NCI-H2227 treated with DMSO at 0.1 percent for 48 hours (cell line): ENCODE results near the gene RNF150.
"Not testable (repeated sequence)": the region's sequence is repeated elsewhere in the genome, so short reads cannot be mapped to it uniquely, and the experiment has no call there.

ENCODE experiments used
- DNase-seq: peaks from one replicate; lab custom pipeline; 2025; lab: John Stamatoyannopoulos, UW

RNF150 gene

GRCh38 chr4:141133146-141133998 lies at the start of gene RNF150:
TSS of gene RNF150 (minus strand) at chr4:141133469.
- peak; percentile 88 for DNase-seq

DNA sequence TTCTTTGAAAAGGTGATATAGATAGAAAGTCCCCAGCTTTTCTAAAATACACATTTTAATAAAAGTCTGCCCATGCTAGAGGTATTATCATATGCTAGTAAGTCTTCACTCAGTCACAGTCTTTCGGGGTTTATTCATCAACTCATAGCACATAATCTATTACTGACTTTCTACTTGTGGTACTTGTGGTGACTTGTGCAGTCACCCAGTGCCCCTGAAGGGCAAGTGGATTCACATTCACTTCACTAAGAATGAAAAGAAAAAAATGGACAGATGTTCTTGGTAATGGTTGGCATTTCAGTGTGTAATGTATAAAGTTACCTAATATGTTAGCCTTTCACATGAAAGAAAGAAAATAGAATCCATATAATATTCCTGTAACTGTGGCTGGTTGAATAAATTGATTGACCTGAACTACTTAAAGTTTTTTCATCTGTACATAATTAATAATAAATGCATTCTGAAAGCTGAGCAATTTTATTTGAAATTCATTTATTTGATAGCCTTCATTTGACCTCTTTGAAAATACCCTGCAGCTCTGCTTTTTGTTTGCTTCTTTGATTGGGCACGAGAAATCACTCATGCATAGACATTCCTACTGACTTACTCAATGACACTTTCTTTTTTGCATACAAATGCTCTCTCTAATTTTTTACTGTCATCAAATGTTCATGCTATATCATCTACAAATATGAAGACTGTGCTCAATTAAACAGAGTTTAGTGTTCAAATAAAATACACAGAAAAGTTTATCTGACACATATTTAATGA lies 47.9 kb upstream of the RNF150 start:
- no peak for DNase-seq

- no peak for DNase-seq
Measured at GRCh38 chr4:141179474-141180373, 46.5 kb upstream of the RNF150 start.

DNA sequence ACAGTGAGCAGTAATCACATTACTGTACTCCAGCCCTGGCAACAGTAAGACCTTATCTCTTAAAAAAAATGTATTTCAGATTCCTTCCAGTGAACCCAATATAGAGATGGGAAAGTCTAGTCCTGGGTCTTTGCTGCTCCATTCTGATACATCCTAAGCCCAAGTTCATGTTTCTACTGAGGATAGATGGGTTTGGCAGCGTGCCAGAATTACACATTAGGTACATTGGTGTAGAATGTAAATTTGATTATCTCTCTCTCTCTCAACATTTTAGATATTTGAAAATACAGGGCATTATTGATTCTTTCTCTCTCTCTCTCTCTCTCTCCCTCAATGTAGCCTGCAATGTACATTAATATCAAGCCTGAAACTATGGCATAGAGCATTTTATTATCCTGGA lies 43.9 kb upstream of the RNF150 start:
- DNase-seq, result no peak

DNA sequence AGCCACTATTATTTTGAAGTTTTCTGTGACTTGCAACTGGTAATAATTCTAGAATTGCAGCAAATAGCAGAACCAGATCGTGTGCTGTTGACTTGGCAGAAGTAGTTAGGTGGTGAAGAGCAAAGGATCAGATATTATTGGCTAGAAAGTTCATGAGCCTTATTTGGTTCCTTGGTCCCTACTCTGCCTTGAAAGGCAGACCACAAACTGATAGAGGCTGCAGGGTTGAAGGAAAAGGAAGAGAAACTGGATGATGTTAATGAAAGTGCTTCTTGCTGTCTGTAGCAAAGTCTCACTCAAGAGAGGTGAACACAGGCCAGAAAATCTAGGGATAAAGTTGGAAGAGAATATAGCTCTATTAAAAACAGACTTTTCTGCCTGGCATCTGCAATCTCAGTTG lies 41.2 kb upstream of the RNF150 start:
- DNase-seq, result no peak

GRCh38 chr4:141170671-141171070 lies 37.4 kb upstream of the RNF150 start:
- no peak for DNase-seq

GRCh38 chr4:141169391-141169790 lies 36.1 kb upstream of the RNF150 start:
- no peak for DNase-seq

GRCh38 chr4:141165001-141165400 lies 31.7 kb upstream of the RNF150 start:
- not testable (repeated sequence) for DNase-seq

DNA sequence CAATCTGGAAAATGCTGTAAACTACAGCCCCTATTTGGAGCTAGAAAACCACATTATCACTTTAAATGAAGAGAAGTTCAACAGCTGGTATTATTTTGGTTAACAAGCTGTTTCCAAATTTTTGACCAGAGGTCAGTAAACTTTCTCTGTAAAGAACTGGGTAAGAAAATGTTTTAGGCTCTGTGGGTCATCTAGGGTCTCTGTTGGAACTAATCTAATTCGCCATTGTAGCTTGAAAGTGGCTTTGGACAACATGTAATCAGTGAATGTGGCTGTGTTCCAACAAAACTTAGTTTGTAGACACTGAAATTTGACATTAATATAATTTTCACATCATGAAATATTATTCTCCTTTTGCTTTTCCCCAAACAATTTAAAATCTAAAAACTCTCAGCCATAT lies 25.8 kb upstream of the RNF150 start:
- DNase-seq, result no peak

DNA sequence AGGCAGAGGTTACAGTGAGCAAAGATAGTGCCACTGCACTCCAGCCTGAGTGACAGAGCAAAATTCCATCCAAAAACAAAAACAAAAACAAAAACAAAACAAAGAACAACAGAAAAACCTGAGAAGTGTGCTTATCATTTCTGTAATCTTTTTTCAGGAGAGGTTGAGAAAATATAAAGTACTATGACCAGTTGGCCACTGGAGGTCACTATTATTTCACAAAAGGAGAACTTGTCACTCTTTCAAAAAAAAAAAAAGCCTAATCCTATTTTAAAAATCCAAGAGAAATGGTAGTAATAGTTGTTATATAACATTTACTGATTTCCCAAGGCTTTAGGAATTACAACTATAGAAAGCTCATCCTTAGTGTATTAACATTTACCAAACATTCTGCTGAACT lies 24.9 kb upstream of the RNF150 start:
- peak; percentile 17 for DNase-seq

DNA sequence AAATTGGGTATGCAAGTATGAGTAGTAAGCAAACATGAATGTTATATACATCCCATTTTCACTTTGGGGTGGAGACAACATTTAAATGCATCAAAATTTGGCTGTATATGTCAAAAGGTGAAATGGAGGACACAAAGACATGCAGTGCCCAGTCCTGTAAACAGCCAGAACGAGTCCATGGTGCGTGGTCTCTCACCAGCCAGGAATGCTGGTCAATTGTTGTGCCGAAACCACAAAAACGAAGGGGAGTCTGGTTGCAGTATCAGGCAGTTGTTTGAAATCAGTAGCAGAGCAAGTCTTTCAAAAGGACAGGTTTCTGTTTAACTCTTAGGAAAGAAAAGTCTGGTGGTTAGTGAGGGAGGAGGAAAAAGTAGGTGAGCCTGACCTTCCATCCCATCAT lies 22.3 kb upstream of the RNF150 start:
- DNase-seq, result no peak

DNA sequence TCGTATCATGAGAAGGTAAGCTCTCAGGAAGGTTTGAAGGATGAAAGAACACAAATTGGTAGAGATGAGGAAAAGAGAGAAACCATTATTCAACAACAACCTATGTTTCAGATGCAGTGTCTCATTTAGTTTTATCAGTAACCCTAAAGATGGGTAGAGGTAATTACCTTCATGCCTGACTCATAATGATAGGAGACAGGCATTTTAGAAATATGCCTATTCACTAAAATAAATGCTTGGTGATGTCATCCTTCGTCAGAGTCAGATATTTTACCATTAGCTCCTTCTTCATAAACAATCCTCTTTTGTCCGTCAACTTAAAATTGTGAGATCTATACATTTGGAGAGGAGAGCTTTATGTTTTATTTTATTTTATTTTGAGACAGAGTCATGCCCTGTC lies 21.5 kb upstream of the RNF150 start:
- DNase-seq, result no peak

DNA sequence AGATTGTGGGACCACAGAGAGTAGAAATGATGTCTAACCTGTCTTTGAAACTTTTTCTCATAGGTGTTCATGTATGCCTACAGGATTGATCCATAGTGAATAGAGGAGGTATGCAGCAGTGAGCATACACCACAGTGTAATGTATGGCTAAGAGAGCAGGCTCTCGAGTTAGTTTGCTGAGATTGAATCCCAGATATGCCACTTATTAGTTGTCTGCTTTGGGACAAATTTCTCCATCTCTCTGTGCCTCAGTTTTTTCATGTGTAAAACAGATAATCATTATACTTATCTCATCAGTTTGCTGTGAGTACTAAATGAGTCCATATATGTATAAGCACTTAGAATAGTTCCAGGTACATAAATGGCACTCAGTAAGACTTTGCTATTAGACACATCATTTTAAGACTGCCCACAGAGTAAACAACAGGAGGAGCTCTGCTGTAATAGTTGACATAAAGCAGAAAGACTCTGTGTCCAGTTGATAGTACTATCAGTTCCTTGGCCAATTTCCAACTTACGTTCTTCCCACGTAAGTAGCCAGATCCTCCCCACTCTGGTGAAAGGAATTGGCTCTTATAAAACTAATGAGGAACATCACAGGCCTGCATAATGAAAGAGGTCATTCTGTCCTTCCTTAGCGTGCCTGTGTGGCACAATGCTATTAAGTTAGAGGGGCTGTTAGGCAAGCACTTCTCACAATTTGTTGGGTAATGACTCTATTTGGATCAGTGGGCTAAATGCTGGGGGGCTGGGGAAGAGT lies 20.7 kb upstream of the RNF150 start:
- peak; percentile 37 for DNase-seq

DNA sequence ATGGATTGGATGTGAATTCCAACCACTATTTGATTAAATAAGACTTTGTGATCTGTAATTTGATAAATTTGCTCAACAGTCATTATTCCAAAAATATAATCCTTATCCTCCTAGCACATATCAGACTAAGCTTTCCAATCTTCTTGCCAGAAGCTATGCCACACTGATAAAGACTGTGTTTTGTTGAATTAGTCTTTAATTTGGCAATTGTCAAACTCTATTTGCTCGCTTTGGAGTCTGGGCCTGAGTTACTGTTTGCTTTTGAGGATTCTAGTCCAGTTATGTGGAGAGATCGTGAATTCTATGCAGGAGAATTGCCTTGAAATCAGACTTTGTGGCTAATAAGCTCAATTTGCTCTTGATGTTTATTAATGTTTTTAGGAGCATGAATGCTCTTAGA lies 10.9 kb upstream of the RNF150 start:
- DNase-seq, result no peak

GRCh38 chr4:141142423-141142822 lies 9.2 kb upstream of the RNF150 start:
- DNase-seq, result no peak

DNA sequence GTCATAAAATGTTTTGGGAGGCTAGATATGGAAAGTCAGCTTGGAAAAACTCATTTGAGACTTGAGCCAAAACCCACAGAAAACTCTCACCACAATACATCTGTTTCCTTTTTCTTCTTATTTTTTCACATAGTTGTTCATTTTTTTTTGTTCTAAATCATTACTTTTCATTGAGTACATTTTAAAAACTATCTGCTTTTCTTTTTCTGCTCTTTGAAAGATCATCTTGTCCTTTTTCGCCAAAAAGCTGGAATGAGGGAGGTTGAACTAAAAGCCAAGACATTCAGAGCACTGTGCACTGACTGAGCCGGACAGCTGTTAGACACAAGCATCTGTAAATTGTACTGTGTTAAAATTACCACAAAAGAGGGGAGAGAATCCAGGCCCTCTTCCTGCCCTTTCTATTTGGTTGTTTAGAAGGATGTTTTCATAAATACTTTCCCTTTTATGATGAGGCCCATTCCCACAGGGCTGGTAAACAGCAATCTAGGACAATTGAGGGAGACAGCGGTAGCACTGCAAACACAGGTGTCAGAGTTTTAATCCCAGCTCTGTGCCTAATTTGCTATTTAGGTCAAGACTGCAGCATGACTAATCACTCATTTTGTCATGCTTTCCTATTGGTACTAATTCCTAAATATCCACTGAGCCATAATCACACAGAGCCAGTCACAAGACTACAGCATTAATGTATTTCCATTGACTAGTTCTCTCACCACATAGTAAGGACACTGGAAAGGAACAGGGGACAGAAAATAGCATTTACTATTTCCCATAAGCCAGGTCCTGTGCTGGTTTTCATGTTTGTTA lies 7.3 kb upstream of the RNF150 start:
- DNase-seq, result no peak

- no peak for DNase-seq
Measured at GRCh38 chr4:141133999-141134995, 1.0 kb upstream of the RNF150 start.

- no peak for DNase-seq
Measured at GRCh38 chr4:141132709-141133145, 542 bp downstream of the RNF150 start.

DNA sequence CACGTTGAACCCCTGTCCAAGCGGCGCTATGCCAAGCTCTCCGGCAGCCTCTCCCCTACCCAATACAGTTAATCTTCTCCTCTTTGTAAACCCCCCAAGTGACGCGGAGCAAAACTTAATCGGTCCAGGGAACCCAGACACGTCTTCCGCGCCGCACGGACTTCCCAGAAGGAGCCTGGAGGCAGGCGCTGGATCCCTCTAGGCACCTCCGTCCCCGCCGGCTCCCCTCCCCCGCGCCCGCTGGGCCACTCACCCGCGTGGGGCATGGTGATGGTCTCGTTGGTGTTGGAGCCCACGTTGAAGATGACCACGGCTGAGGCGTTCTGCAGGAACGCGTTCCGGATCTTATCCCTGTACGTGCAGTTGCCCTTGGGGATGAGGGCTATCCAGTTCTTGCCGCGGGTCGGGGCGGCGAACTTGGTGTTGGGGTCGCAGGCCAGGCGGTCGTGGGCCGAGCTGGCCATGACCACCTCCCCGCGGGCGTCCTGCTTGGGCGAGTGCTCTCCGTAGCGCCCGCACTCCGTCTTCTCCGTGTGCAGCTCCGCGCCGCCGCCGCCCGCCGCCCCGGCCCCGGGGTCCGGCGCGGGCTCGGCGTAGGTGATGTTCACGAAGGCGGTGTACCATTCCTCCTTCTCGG lies 1.1 kb downstream of the RNF150 start:
- no peak for DNase-seq
